ENCODE measurements around the gene AOC1.

Gene AOC1

GRCh38 chr7:150831851-150832250 is 20.5 kb upstream of the AOC1 start:
- no peak for DNase-seq (ENCODE audit: low spot score)

DNA sequence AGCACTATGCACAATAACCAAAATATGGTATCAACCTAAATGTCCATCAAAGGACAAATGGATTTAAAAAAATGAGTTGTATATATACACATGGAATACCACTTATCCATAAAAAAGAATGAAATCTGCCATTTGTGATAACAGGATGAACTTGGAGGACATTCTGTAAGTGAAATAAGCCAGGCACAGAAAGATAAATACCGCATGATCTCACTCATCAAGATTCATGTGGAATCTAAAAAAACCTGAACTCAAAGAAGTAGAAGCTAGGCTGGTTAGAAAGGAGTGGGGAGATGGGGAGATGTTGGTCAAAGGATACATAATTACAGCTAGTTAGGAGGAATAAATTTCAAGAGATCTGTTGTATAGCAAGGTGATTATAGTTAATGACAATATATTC is 17.3 kb upstream of the AOC1 start:
- no peak for DNase-seq (ENCODE audit: low spot score)

DNA sequence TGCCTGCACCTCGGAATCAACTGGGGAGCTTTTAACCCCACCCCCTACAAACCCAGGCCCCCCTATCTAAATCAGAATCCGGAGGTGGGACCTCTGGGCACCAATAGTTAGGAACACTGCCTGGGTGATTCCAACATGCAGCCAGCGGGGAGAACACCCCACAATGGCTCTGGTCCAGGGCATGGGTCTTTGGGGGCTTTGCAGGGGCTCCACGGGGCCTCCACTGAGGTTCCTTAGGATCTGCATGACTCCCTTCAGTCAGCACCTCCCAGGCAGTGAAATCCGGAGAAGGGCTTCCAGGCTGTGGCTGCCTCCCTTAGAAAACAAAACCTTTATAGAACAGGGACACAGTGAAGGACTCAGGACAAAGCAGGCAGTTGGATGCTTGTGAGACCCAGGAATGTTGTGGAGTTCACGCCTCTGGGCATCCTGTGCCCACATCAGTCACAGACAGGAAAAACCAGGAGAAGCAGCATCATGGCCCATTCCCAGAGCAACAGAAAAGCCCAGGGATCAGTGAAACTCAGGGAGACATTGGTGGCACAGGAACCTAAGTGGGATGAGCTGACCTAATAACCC is 16.5 kb upstream of the AOC1 start:
- no peak for DNase-seq (ENCODE audit: low spot score)

DNA sequence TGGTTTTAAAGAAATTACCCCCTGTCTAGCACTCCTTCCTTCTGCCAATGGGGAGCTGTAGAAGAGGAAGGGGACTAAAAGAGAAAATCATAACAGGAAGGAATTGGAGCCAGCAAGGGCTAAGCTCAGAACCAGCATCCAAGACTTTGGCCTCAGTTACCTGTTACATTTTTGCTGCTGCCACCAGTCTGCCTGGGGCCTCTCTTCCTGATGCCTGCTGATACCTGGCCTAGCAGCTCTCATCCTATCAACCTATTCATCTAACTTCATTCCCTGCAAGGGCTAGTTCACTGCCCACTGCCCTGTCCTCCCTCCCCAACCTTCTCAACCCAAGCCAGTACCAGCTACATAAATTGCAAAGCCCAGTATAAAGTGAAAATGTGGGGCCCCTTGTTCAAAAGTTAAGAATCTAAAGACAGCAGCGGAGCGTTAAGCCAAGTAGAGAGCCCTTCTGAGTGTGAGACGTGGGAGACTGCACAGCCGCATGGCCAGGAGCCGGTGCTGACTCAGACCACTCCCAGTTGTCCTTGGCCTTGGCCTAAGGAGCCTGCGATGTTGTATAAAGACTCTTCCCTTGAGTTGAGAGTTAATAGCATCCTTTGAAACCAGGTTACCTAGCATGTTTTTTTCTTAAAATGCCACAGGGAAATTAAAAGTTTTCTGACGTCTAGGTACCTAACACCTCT is 13.2 kb upstream of the AOC1 start:
- DNase-seq (ENCODE audit: low spot score) = no peak

DNA sequence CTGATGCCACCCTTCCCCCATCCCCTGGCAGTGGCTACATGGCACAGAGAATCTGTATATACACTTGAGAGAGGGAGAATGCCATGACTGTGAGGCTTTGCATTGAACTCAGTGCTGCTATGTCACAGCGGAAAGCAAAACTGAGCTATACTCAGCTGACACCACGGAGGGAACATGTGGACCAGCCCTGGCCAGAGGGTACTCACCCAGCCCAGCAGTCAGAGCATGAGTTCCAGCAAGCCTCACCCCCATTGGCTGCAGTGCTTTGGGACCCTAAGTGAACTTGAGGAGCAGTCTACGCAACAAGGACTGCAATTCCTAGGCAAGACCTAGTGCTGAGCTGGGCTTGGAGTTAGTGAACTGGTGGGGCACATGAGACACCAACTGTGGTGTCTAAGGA is 10.3 kb upstream of the AOC1 start:
- no peak for DNase-seq (ENCODE audit: low spot score)

DNA sequence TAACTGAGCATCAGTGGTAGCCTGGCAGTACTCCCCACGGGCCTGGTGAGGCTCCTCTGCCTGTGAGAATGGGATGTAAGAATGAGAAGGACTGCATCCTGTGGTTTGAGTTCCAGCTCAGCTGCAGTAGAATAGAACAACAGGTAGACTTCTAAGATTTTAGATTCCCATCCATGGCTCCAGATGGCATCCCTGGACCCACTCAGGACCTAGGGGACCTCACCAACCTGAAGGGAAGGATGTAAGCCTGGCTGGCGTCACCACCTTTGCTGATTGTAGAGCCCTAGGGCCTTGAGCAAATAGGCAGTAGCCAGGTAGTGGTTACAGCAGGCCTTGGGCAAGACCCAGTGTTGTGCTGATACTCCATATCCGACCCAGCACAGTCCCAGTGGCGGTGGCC is 9.6 kb upstream of the AOC1 start:
- no peak for DNase-seq (ENCODE audit: low spot score)

GRCh38 chr7:150845421-150845861 is 6.9 kb upstream of the AOC1 start:
- no peak for DNase-seq (ENCODE audit: low spot score)

- DNase-seq (ENCODE audit: low spot score) = no peak
Measured at GRCh38 chr7:150846291-150847115, 5.8 kb upstream of the AOC1 start.

DNA sequence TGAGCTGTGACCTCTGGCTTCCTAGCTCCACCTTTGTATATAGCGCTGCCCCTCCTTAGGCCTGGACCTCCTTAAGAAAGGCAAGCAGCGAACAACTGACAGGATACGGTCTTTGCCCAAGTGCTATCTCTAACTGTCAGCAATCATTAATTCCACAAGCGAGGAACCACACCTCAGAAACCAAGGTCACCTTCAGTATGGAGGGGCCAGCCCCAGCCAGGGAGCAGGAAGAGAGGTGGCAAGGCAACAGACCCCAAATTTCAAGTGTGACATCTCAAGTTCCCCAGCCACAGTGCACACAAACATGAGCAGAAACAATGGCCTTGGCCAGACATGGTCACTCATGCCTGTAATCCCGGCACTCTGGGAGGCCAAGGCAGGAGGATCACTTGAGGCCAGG is 4.8 kb upstream of the AOC1 start:
- DNase-seq (ENCODE audit: low spot score) = no peak

DNA sequence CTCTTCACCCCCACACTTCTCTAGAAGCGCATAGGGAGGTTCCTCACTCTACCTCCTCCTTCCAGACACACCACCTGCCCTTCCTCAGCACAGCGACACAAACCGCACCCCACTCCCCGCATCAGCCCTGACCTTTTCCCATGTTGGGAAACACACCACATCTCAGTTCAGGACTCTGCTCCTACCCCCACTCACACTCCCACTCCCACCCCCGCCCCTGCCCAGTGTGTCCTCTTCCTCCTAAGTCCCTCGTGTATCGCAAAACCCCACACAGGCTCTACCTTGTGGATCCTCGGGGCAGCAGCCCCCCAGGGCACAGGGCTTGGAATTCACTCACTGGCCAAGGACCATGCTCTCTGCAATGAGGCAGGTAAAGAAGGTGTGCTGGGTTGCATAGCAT is 4.2 kb upstream of the AOC1 start:
- DNase-seq (ENCODE audit: low spot score) = no peak

DNA sequence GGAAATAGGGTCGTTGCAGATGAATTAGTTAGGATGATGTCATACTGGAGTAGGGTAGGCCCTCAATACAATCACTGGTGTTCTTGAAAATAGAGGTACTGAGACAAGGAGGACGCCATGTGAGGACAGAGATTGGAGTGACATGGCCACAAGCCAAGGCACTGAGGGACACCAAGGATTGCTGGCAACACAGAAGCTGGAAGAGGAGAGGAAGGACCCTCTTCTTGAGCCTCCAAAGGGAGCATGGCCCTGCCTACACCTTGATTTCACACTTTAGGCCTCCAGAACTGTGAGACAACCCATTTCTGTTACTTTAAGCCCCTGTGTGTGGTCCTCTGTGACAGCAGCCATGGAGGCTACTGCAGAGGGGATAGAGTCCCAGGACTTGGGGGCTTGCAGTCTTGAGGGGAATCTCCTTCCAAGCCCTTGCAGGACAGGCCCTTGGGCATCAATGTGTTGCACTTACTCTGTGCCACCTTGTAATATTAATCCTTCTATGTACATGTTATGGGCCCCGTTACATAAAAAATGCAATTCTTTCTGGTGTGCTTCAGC is 3.7 kb upstream of the AOC1 start:
- no peak for DNase-seq (ENCODE audit: low spot score)

DNA sequence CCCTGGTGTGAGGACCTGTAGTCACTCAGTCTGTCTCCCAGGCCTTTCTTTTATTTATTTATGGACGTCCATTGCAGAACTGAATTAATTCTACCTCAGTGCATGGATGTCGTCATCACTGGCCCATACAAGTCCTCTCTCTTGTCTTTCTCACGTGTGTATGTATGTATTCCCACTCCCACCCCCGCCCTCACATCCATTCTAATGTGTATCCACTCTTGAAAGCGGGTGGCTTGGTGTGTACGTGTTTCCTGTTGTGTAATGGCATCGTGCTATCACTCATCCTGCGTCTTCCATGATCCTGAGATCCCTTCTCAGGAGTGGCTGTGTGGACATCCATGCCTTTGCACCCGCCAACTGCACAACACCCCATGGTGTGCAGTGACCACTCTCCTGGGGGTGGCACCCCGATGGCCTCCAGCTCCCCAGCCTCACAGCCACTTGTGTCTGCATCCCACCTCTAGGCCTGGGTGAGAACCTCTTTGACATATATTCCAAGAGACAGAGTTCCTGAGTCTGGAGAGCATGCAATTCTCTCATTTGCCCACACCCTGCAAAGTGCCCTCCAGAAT is 3.0 kb upstream of the AOC1 start:
- DNase-seq (ENCODE audit: low spot score) = no peak

DNA sequence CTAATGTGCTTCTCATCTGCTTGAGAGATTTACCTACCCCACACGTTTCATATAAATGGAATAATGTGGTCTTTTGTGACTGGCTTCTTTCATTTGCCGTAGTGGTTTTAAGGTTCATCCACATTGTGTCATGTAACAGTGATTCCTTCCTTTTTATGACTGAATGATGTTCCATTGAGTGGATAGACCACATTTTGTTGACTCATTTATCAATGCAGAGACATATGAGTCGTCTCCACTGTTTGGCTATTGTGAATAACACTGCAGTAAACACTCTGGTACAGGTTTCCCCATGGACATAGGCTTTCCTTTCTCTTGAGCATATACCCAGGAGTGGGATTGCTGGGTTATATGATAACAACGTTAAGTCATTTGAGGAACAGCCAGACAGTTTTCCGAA is 2.0 kb upstream of the AOC1 start:
- DNase-seq (ENCODE audit: low spot score) = no peak

DNA sequence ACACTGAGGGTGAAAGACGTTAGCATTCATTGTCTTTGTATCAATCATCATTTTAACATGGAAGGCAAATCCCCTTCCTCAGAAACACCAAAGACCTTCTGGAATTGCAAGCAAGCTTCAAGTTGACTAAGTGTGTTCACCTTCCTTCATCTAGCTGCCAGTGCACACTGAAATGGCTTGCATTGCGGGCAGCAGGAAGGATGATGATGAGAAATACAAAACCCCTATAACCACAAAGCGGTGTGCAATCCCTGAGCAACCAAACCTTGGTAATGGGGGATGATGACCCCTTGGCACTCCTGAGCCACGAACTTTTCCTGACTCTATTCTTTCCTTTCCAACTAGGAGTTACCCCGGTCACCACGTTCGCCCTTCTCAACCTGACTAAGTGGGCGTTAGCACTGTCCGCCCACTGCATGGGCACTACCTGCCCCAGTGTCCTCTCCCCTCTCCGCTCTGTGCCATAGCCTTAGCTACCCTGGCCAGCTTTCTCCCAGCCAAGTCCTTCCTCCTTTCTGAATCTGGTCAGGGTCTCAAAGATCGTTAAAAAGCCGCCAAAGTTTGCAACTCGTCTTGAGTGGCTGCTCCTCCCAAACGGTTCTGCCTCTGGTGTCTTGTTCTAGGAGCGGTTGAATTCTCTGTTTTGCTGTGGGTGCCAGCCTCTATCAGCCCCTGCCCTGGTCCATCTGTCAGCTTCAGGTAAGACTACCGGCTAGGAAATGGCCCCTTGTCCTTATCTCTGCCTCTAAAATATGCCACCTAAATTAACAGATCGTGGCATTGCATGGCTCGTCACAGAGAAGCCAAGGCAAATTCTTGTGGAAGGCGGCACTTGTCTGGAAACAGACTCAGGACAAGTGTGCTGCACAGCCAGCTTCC is 586 bp upstream of the AOC1 start:
- DNase-seq (ENCODE audit: low spot score) = no peak

DNA sequence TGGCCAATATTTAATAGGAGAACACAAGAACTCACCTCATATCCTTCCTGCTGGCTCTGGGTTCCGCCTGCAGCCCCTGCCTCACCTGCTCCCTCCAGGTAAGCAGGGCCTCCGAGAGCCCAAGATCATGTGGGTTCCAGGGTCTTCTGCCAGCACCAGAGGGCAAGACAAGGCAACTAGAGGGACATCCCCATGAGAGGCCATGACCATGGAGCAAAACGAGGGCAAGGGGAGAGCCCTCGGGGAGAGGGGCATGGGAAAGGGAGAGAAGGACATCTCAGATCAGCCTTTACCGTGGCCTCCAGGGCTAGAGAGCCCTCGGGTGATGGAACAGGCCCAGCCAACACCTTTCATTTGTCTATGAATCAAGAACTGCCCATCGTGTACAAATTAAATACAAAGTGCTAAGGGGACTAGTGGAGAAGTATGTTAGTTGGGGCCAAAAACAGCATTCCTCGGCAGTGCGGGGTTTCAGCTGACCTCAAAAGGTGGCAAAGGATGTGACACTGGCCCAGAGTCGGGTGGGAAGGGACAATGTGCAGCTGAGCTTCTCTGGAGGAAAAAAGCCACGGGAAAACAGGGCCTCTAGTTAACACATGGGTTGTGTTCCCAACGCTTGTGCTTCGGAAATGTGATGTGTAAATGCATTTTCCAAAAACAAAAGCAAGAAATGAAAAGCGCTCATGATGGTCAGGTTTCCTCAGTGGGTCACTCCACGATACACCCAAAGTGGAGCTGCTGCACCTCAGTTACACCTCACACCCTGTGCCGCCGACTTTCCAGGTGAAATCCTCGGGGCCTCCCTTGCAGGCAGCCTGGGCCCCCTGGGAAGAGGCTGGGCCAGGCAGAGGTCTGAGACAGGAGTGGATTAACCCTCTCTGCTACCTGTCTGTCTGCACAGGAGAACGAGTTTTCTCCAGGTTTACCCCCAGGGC is 2.0 kb downstream of the AOC1 start:
- DNase-seq (ENCODE audit: low spot score) = no peak

- no peak for DNase-seq (ENCODE audit: low spot score)
Measured at GRCh38 chr7:150855046-150855445, 2.7 kb downstream of the AOC1 start.

GRCh38 chr7:150855476-150856302 is 3.4 kb downstream of the AOC1 start:
- no peak for DNase-seq (ENCODE audit: low spot score)

GRCh38 chr7:150856303-150857275 is 4.3 kb downstream of the AOC1 start:
- DNase-seq (ENCODE audit: low spot score) = no peak

Data from HuH-7.5 (cell line).